ENCODE results near the gene SLAMF6. TPM values are rescaled to one million over a fixed set of nuclear protein-coding genes. Genes with fewer than 3 reads are reported as not detected.

Gene SLAMF6
- polyA plus RNA-seq, 2 of the 4 experiments (the other 2 are of a cell fraction) = not detected

- no peak for ATAC-seq
- H3K4me1 ChIP-seq = peaks cover 8% of the 10 kb centered on the region; the same call in 1 of the 3 replicates
- no peaks in the 10 kb centered on the region for H3K9me3 ChIP-seq
- DNase-seq (ENCODE audit: low read depth in 1 of 2, low spot score in 1 of 2) = no peak
- ChIA-PET POLR2A (no interaction called here), CTCF (interaction anchor here (0.7 kb wide), 1 partner anchor 42 kb away, joined by 3 read pairs; no protein-coding TSS in a partner anchor)
- no peak overlapping the region for H3K27ac ChIP-seq
- no peak overlapping the region for H3K4me2 ChIP-seq
- FAIRE-seq = no peak
- no peak overlapping the region for H3K4me3 ChIP-seq
- WGBS (ENCODE audit: missing lambda C conversion rate) = 54% methylated on average over 2 of the region's 2 CpGs
- TF ChIP-seq MYC (IDR thresholded peaks at IDR 0.05; ENCODE audit: borderline replicate concordance, low read length) (no peak), JUN (IDR thresholded peaks at IDR 0.05) (no peak), HOXA7 (CRISPR knock-in tag; IDR thresholded peaks at IDR 0.05) (no peak), HOXB13 (CRISPR knock-in tag; IDR thresholded peaks at IDR 0.05; ENCODE audit: low read depth) (no peak), E2F6 (IDR thresholded peaks at IDR 0.05; ENCODE audit: borderline replicate concordance, low read depth) (no peak), HDAC2 (IDR thresholded peaks at IDR 0.05) (no peak), TP53 (CRISPR knock-in tag; IDR thresholded peaks at IDR 0.05) (no peak)
- TF ChIP-seq, protein P1, sequence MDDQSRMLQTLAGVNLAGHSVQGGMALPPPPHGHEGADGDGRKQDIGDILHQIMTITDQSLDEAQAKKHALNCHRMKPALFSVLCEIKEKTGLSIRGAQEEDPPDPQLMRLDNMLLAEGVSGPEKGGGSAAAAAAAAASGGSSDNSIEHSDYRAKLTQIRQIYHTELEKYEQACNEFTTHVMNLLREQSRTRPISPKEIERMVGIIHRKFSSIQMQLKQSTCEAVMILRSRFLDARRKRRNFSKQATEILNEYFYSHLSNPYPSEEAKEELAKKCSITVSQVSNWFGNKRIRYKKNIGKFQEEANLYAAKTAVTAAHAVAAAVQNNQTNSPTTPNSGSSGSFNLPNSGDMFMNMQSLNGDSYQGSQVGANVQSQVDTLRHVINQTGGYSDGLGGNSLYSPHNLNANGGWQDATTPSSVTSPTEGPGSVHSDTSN (IDR thresholded peaks at IDR 0.05) = no peak
These were observed 73.6 kb downstream of the SLAMF6 start for GRCh38 chr1:160449494-160449893.

DNA sequence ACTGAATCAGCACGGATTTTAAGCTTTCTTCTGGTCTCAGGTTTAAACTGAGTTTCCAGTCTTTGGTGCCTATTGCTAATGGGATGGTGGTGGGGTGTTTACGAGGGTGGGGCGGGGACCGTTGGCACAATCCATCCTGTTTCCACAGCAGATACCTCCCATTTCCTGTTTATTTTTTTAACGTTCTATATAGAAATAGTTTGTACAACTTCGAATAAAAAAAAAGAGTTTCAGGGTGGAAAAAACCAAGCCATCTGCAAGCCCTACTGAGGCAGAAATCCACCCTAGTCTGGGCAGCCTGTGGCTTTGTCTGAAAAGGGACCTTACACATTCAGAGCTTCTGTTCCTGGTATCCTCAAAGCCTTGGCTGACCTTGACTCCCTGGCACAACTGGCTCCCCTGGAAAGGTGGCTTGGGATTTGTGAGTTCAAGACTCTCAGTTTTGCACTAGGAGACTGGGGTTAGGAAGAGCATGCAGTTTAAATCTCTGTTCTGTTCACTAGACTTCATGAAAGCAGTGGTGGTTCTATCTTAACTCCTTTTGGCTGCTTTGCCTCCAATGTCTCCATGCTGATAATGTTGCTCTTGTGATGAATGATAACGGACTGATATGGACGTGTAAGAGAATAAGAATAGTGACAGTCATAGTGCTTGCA is 76.0 kb downstream of the SLAMF6 start:
- peaks cover 8% of the 10 kb centered on the region; the same call in 1 of the 3 replicates for H3K4me1 ChIP-seq
- POLR2A ChIA-PET = no interaction called here
- no peak overlapping the region for H3K4me2 ChIP-seq
- CTCF ChIA-PET = interaction anchor here (1.8 kb wide), 1 partner anchor 18 kb away, joined by 7 read pairs; no protein-coding TSS in a partner anchor
- no peak overlapping the region for H3K4me3 ChIP-seq
- FAIRE-seq (no peak), DNase-seq (ENCODE audit: low read depth in 1 of 2, low spot score in 1 of 2) (no peak), ATAC-seq (no peak)
- TF ChIP-seq RFX5 (IDR thresholded peaks at IDR 0.05) (no peak), ZSCAN20 (CRISPR knock-in tag; IDR thresholded peaks at IDR 0.05) (no peak), RNF2 (IDR thresholded peaks at IDR 0.05; ENCODE audit: borderline replicate concordance, low read depth) (no peak), TFCP2L1 (CRISPR knock-in tag; IDR thresholded peaks at IDR 0.05) (no peak), SREBF2 (IDR thresholded peaks at IDR 0.05) (no peak), ZNF302 (CRISPR knock-in tag; IDR thresholded peaks at IDR 0.05) (no peak), ESRRA (IDR thresholded peaks at IDR 0.05; ENCODE audit: borderline replicate concordance, low read length) (no peak), ATOH8 (CRISPR knock-in tag; IDR thresholded peaks at IDR 0.05; ENCODE audit: low read depth) (no peak)
- 37% methylated on average over 8 of the region's 8 CpGs for WGBS (ENCODE audit: missing lambda C conversion rate)
- H3K9me3 ChIP-seq = no peaks in the 10 kb centered on the region
- H3K27ac ChIP-seq = no peak overlapping the region

- H3K4me3 ChIP-seq = no peak overlapping the region
- WGBS (ENCODE audit: missing lambda C conversion rate) = 83% methylated on average over 2 of the region's 2 CpGs
- H3K27ac ChIP-seq = no peak overlapping the region
- no peaks in the 10 kb centered on the region for H3K4me1 ChIP-seq
- POLR2A ChIA-PET = no interaction called here
- DNase-seq (ENCODE audit: low read depth in 1 of 2, low spot score in 1 of 2) (no peak), ATAC-seq (no peak), FAIRE-seq (peak; percentile 49)
- H3K4me2 ChIP-seq = no peak overlapping the region
- TF ChIP-seq MAFK (IDR thresholded peaks at IDR 0.05; ENCODE audit: partially characterized antibody) (peak; percentile 42), HOXB13 (CRISPR knock-in tag; IDR thresholded peaks at IDR 0.05; ENCODE audit: low read depth) (no peak)
- H3K9me3 ChIP-seq = no peaks in the 10 kb centered on the region
- CTCF ChIA-PET = interaction anchor here (2.1 kb wide), 1 partner anchor 10 kb away, joined by 5 read pairs; no protein-coding TSS in a partner anchor
These were observed 83.3 kb downstream of the SLAMF6 start for GRCh38 chr1:160439718-160440117.

GRCh38 chr1:160438935-160439334 is 84.1 kb downstream of the SLAMF6 start:
- no peak overlapping the region for H3K4me2 ChIP-seq
- FAIRE-seq = no peak
- H3K4me3 ChIP-seq = no peak overlapping the region
- no peak for DNase-seq (ENCODE audit: low read depth in 1 of 2, low spot score in 1 of 2)
- ATAC-seq = no peak
- WGBS (ENCODE audit: missing lambda C conversion rate) = 94% methylated on average over 2 of the region's 2 CpGs
- H3K27ac ChIP-seq = no peak overlapping the region
- POLR2A ChIA-PET = no interaction called here
- H3K4me1 ChIP-seq = no peaks in the 10 kb centered on the region
- CTCF ChIA-PET = interaction anchor here (2.1 kb wide), 1 partner anchor 10 kb away, joined by 5 read pairs; no protein-coding TSS in a partner anchor
- H3K9me3 ChIP-seq = no peaks in the 10 kb centered on the region
- TF ChIP-seq ZFP36 (IDR thresholded peaks at IDR 0.05; ENCODE audit: borderline replicate concordance, partially characterized antibody) (no peak), CBX2 (IDR thresholded peaks at IDR 0.05; ENCODE audit: borderline replicate concordance, low read depth) (no peak), EHMT2 (IDR thresholded peaks at IDR 0.05; ENCODE audit: low read depth) (no peak), EP300 (IDR thresholded peaks at IDR 0.05) (no peak), TFCP2L1 (CRISPR knock-in tag; IDR thresholded peaks at IDR 0.05) (no peak), POLR2AphosphoS2 (conservative IDR thresholded peaks at IDR 0.05; ENCODE audit: low read length) (no peak), HOXB13 (CRISPR knock-in tag; IDR thresholded peaks at IDR 0.05; ENCODE audit: low read depth) (no peak), FOSL2 (IDR thresholded peaks at IDR 0.05) (no peak), FOSL2 (CRISPR knock-in tag; IDR thresholded peaks at IDR 0.05) (no peak), RCOR1 (IDR thresholded peaks at IDR 0.05; ENCODE audit: low read depth, low read length) (no peak), KDM1A (IDR thresholded peaks at IDR 0.05; ENCODE audit: low read depth) (no peak)
- TF ChIP-seq, protein P2, sequence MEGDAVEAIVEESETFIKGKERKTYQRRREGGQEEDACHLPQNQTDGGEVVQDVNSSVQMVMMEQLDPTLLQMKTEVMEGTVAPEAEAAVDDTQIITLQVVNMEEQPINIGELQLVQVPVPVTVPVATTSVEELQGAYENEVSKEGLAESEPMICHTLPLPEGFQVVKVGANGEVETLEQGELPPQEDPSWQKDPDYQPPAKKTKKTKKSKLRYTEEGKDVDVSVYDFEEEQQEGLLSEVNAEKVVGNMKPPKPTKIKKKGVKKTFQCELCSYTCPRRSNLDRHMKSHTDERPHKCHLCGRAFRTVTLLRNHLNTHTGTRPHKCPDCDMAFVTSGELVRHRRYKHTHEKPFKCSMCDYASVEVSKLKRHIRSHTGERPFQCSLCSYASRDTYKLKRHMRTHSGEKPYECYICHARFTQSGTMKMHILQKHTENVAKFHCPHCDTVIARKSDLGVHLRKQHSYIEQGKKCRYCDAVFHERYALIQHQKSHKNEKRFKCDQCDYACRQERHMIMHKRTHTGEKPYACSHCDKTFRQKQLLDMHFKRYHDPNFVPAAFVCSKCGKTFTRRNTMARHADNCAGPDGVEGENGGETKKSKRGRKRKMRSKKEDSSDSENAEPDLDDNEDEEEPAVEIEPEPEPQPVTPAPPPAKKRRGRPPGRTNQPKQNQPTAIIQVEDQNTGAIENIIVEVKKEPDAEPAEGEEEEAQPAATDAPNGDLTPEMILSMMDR (IDR thresholded peaks at IDR 0.05) = no peak

Data from A549 (cell line).